ENCODE measurements around the gene OR4C5.
"Not testable (repeated sequence)": the region's sequence is repeated elsewhere in the genome, so short reads cannot be mapped to it uniquely, and the experiment has no call there.

OR4C5 gene

GRCh38 chr11:48366365-48366764 is at the start of gene OR4C5:
Gene OR4C5 (minus strand): TSS chr11:48366465. CDS start chr11:48366465, 0 bp downstream.
- DNase-seq (ENCODE audit: low read depth in 2 of 2), result no peak

- no peak for DNase-seq (ENCODE audit: low read depth in 2 of 2)
These were observed 18.4 kb upstream of the OR4C5 start for GRCh38 chr11:48384670-48385069.

- DNase-seq (ENCODE audit: low read depth in 2 of 2), result not testable (repeated sequence)
These were observed 17.9 kb upstream of the OR4C5 start for GRCh38 chr11:48384151-48384550.

GRCh38 chr11:48361289-48361688 is 5.0 kb downstream of the OR4C5 start:
- DNase-seq (ENCODE audit: low read depth in 2 of 2), result not testable (repeated sequence)

- no peak for DNase-seq (ENCODE audit: low read depth in 2 of 2)
These were observed 11.6 kb downstream of the OR4C5 start for GRCh38 chr11:48354677-48355076.

- no peak for DNase-seq (ENCODE audit: low read depth in 2 of 2)
These were observed 12.3 kb downstream of the OR4C5 start for GRCh38 chr11:48354013-48354412.

- DNase-seq (ENCODE audit: low read depth in 2 of 2), result not testable (repeated sequence)
These were observed 20.0 kb downstream of the OR4C5 start for GRCh38 chr11:48346286-48346685.

- not testable (repeated sequence) for DNase-seq (ENCODE audit: low read depth in 2 of 2)
These were observed 23.8 kb downstream of the OR4C5 start for GRCh38 chr11:48342505-48342904.

GRCh38 chr11:48341466-48341865 is 24.8 kb downstream of the OR4C5 start:
- no peak for DNase-seq (ENCODE audit: low read depth in 2 of 2)

- DNase-seq (ENCODE audit: low read depth in 2 of 2), result not testable (repeated sequence)
These were observed 41.6 kb downstream of the OR4C5 start, which contains the start of gene OR4C3 for GRCh38 chr11:48324620-48325019. Gene OR4C3 (plus strand): TSS chr11:48324920. CDS start chr11:48325022, 102 bp downstream.

- not testable (repeated sequence) for DNase-seq (ENCODE audit: low read depth in 2 of 2)
These were observed 46.5 kb downstream of the OR4C5 start for GRCh38 chr11:48319813-48320212.
